GM21447 (cell line): ENCODE results near the gene CYB5A.

Experiments used
- ATAC-seq: cut with Tn5 transposase; IDR thresholded peaks from one replicate; pipeline ENCODE4 v1.9.1; 2021; ENCODE audit not compliant: unreplicated experiment

CYB5A gene

GRCh38 chr18:74219056-74219455 is 72.7 kb downstream of the CYB5A start:
- ATAC-seq, result no peak

- ATAC-seq, result no peak
Observed at GRCh38 chr18:74217476-74218143, 74.2 kb downstream of the CYB5A start.

- no peak for ATAC-seq
Observed at GRCh38 chr18:74216661-74217110, 75.1 kb downstream of the CYB5A start.

- ATAC-seq, result no peak
Observed at GRCh38 chr18:74215863-74216262, 75.9 kb downstream of the CYB5A start.

GRCh38 chr18:74213429-74213828 is 78.3 kb downstream of the CYB5A start:
- no peak for ATAC-seq

GRCh38 chr18:74204526-74205152 is 87.1 kb downstream of the CYB5A start:
- ATAC-seq, result no peak

GRCh38 chr18:74203811-74204210 is 88.0 kb downstream of the CYB5A start:
- ATAC-seq, result no peak
